Neuron (in vitro differentiated cells): Measurements from ENCODE around the gene DRGX.

Experiments
- H2AFZ ChIP-seq: one replicate; pipeline ENCODE4 v1.6.1; 2013; ENCODE audit warnings: low read depth, mild to moderate bottlenecking, inconsistent platforms, low read length, moderate library complexity
- H3K27me3 ChIP-seq: one replicate; pipeline ENCODE4 v1.6.1; 2013; ENCODE audit warnings: low read length; ENCODE audit not compliant: insufficient read depth
- H3K36me3 ChIP-seq: one replicate; pipeline ENCODE4 v1.6.1; 2013; ENCODE audit warnings: low read length; ENCODE audit not compliant: insufficient read depth
- H3K4me1 ChIP-seq: one replicate; pipeline ENCODE4 v1.6.1; 2013; ENCODE audit warnings: low read length; ENCODE audit not compliant: insufficient read depth
- H3K4me3 ChIP-seq: 2 replicates; pipeline ENCODE4 v1.5.1; 2013; ENCODE audit warnings: mild to moderate bottlenecking, low read length, moderate library complexity
- H3K9me3 ChIP-seq: one replicate; pipeline ENCODE4 v1.6.1; 2013; ENCODE audit warnings: low read length

The DRGX gene

GRCh38 chr10:49329146-49329505, 66.8 kb downstream of the DRGX start:
- Histone ChIP-seq H3K4me3 (no peak overlapping the region), H3K27me3 (peaks cover 4% of the 10 kb centered on the region), H3K36me3 (no peaks in the 10 kb centered on the region), H3K4me1 (no peaks in the 10 kb centered on the region), H3K9me3 (no peaks in the 10 kb centered on the region), H2AFZ (no peak overlapping the region)

GRCh38 chr10:49328401-49329145, 67.3 kb downstream of the DRGX start:
- Histone ChIP-seq H3K36me3 (no peaks in the 10 kb centered on the region), H3K9me3 (no peaks in the 10 kb centered on the region), H2AFZ (no peak overlapping the region), H3K4me3 (no peak overlapping the region), H3K4me1 (no peaks in the 10 kb centered on the region), H3K27me3 (peaks cover 4% of the 10 kb centered on the region)

GRCh38 chr10:49327036-49327813, 68.7 kb downstream of the DRGX start:
- peaks cover 4% of the 10 kb centered on the region for H3K27me3 ChIP-seq
- no peak overlapping the region for H2AFZ ChIP-seq
- no peaks in the 10 kb centered on the region for H3K36me3 ChIP-seq
- no peak overlapping the region for H3K4me3 ChIP-seq
- H3K9me3 ChIP-seq: no peaks in the 10 kb centered on the region
- H3K4me1 ChIP-seq: no peaks in the 10 kb centered on the region

GRCh38 chr10:49325916-49326783, 69.7 kb downstream of the DRGX start:
- H3K4me1 ChIP-seq: no peaks in the 10 kb centered on the region
- H3K36me3 ChIP-seq: no peaks in the 10 kb centered on the region
- peaks cover 4% of the 10 kb centered on the region for H3K27me3 ChIP-seq
- H3K9me3 ChIP-seq: no peaks in the 10 kb centered on the region
- H3K4me3 ChIP-seq: no peak overlapping the region
- no peak overlapping the region for H2AFZ ChIP-seq

- Histone ChIP-seq H3K4me3 (no peak overlapping the region), H3K27me3 (peaks cover 4% of the 10 kb centered on the region), H3K36me3 (no peaks in the 10 kb centered on the region), H2AFZ (no peak overlapping the region), H3K9me3 (no peaks in the 10 kb centered on the region), H3K4me1 (no peaks in the 10 kb centered on the region)
Observed at GRCh38 chr10:49325131-49325915, 70.6 kb downstream of the DRGX start.

GRCh38 chr10:49324711-49325110, 71.2 kb downstream of the DRGX start:
- H3K27me3 ChIP-seq: peaks cover 4% of the 10 kb centered on the region
- no peak overlapping the region for H3K4me3 ChIP-seq
- no peaks in the 10 kb centered on the region for H3K36me3 ChIP-seq
- H3K9me3 ChIP-seq: no peaks in the 10 kb centered on the region
- no peaks in the 10 kb centered on the region for H3K4me1 ChIP-seq
- no peak overlapping the region for H2AFZ ChIP-seq

GRCh38 chr10:49323896-49324270, 72.0 kb downstream of the DRGX start:
- Histone ChIP-seq H3K36me3 (no peaks in the 10 kb centered on the region), H3K9me3 (no peaks in the 10 kb centered on the region), H3K4me3 (no peak overlapping the region), H2AFZ (no peak overlapping the region), H3K27me3 (peaks cover 4% of the 10 kb centered on the region), H3K4me1 (no peaks in the 10 kb centered on the region)

GRCh38 chr10:49323171-49323895, 72.6 kb downstream of the DRGX start:
- Histone ChIP-seq H3K9me3 (no peaks in the 10 kb centered on the region), H3K4me3 (no peak overlapping the region), H3K4me1 (no peaks in the 10 kb centered on the region), H2AFZ (no peak overlapping the region), H3K27me3 (peaks cover 4% of the 10 kb centered on the region), H3K36me3 (no peaks in the 10 kb centered on the region)

GRCh38 chr10:49322371-49323170, 73.3 kb downstream of the DRGX start:
- Histone ChIP-seq H3K9me3 (no peaks in the 10 kb centered on the region), H3K4me3 (no peak overlapping the region), H2AFZ (no peak overlapping the region), H3K4me1 (no peaks in the 10 kb centered on the region), H3K36me3 (no peaks in the 10 kb centered on the region), H3K27me3 (peaks cover 4% of the 10 kb centered on the region)

GRCh38 chr10:49321021-49321420, 74.9 kb downstream of the DRGX start:
- H2AFZ ChIP-seq: no peak overlapping the region
- peaks cover 7% of the 10 kb centered on the region for H3K27me3 ChIP-seq
- H3K4me3 ChIP-seq: no peak overlapping the region
- H3K4me1 ChIP-seq: no peaks in the 10 kb centered on the region
- H3K36me3 ChIP-seq: no peaks in the 10 kb centered on the region
- no peaks in the 10 kb centered on the region for H3K9me3 ChIP-seq

- H3K27me3 ChIP-seq: peaks cover 6% of the 10 kb centered on the region
- H3K9me3 ChIP-seq: no peaks in the 10 kb centered on the region
- H3K4me1 ChIP-seq: no peaks in the 10 kb centered on the region
- no peak overlapping the region for H3K4me3 ChIP-seq
- H2AFZ ChIP-seq: no peak overlapping the region
- no peaks in the 10 kb centered on the region for H3K36me3 ChIP-seq
Observed at GRCh38 chr10:49320191-49320590, 75.7 kb downstream of the DRGX start.
